HG03097 (cell line): ENCODE results near the gene LYSMD2.
A peak's percentile ranks its signal among the peaks of the same experiment; 100 is the strongest.
"Not testable (repeated sequence)": the region's sequence is repeated elsewhere in the genome, so short reads cannot be mapped to it uniquely, and the experiment has no call there.

Experiments
- ATAC-seq: cut with Tn5 transposase; IDR thresholded peaks from one replicate; pipeline ENCODE4 v1.9.1; 2021; ENCODE audit not compliant: unreplicated experiment, low FRiP score

The LYSMD2 gene

DNA sequence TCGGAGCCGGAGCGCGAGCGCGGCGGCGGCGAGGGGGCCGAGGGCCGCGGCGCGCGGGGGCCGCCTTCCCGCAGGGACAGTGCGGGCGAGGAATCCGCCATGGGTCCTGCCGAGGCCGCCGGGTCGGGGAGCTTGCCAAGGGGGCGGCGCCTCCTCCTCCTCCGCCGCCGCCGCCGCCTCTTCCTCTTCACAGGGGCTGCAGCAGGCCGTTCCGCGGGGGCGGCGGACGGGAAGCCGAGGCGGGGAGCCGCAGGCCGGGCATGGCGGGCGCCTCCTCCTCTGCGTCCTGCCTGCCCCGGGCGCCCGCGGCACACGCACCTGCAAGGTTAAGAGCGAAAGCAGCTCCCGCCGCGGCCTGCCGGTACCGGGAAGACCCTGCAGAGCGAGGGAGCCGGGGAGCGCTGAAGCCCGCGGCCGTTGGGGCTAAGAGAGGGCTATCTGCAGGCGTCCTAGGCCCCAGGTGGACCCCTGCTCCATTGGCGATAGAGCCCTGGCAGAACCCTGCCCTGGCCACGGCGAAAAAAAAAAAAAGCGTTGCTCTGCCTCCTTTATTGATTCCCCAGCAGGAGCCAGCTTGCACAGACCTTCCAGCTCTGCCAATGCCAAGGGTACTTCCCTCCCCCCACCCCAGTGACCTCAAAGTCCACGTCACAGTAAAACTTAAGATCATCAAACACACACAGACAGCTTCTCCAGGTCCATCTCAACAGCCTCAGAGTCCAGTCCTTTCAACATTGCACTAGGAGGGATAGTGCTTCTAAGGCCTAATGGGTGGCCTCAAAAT, at the start of gene LYSMD2:
LYSMD2 (minus strand) TSS at position 134 of the 784 bp plus-strand sequence; CDS start at position 101, 33 bp downstream.
- ATAC-seq = peak; percentile 32

DNA sequence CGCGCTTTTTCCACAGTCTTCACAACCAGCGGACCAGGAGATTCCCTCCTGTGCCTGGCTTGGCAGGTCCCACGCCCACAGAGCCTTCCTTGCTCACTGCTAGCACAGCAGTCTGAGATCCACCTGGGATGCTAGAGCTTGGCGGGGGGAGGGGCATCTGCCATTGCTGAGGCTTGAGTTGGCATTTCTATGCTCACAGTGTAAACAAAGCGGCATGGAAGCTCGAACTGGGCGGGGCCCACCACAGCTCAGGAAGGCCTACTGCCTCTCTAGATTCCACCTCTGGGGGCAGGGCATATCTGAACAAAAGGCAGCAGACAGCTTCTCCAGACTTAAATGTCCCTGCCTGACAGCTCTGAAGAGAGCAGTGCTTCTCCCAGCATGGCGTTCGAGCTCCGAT, 49.7 kb upstream of the LYSMD2 start:
- not testable (repeated sequence) for ATAC-seq

- ATAC-seq = no peak
Observed at GRCh38 chr15:51783967-51784366, 46.5 kb upstream of the LYSMD2 start.

DNA sequence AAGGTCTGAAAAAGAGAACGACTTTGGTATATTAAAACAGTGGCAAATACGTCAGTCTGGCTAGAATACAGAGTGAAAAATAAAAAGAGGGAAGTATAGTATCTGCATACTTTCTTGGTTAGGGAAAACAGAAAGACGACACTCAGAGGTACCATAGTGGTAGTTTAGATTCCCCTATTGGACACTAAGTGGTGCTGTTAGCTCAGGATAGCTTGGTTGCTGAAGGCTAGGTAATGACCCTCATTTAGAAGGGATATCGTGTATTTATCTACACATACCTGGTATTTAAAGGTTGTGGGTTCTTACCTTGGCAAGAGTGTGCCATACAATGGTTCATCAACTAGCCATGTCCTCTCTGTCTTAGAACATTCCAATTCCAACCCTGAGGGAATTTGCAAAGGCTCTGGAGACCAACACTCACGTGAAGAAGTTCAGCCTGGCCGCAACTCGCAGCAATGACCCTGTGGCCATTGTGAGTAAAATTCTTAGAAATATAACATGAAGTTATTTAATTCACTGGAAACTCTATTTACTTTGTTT, 45.0 kb upstream of the LYSMD2 start:
- no peak for ATAC-seq

DNA sequence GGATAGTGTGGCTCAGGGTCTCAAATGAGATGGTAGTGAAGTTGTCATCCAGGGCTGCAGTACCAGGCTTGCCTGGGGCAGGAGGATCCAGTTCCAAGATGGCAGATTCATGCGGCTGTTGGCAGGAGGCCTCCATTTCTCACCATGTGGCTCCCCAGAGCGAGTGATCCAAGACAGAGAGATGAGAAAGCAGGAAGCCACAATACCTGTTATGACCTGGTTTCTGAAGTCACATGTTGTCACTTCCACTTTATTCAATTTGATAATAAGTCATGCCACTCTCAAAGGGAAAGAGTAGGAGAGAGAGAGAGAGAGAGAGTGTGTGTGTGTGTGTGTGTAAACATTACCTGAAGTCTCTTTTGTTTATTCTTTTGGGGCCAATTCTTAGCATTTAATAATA, 44.1 kb upstream of the LYSMD2 start:
- ATAC-seq = no peak

DNA sequence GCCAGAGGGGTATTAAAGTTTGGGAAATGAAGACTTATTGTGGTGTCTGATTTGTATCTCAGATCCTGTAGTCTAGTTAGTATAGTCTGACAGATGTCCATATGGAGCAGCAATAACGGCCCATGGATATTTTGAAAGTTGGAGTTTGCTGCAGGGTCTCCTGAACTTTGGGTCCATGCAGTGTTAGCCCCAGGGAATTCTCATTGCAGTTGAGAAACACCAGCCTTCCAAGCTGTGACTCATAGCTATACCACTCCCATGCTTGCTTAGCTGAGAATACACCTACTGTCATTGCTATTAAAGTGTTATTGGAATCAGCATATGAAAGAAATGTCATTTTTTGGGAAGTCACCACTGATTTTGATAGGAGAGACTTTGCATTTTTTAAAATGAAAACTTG, 43.2 kb upstream of the LYSMD2 start:
- ATAC-seq = no peak

DNA sequence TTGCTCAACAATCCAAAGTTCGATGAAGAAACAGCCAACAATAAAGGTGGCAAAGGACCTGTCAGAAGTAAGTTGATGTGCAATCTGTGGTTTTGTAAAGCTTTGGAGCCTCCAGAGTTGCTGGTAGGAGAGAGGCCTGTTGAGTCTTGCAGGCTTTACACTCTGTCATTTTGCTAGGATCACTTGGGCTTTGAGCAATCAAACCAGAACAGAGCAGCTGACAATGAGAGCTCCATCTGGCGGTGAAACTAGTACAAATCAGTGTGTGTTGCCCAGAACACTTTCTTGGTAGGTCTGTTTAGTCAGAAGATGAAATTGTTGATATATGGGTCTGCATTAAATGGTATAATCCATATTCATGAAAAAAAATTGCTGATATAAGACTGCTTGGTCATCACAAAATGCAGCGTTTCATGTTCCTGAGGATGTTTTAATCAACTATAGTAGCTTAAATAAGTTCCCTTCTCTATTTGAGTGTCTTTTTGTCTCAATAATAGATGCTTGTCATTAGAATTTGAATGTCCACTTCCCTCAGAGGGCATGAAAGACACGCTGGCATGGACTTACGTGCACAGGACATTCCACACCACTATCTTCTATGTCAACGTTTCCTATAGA, 39.6 kb upstream of the LYSMD2 start:
- ATAC-seq = no peak

DNA sequence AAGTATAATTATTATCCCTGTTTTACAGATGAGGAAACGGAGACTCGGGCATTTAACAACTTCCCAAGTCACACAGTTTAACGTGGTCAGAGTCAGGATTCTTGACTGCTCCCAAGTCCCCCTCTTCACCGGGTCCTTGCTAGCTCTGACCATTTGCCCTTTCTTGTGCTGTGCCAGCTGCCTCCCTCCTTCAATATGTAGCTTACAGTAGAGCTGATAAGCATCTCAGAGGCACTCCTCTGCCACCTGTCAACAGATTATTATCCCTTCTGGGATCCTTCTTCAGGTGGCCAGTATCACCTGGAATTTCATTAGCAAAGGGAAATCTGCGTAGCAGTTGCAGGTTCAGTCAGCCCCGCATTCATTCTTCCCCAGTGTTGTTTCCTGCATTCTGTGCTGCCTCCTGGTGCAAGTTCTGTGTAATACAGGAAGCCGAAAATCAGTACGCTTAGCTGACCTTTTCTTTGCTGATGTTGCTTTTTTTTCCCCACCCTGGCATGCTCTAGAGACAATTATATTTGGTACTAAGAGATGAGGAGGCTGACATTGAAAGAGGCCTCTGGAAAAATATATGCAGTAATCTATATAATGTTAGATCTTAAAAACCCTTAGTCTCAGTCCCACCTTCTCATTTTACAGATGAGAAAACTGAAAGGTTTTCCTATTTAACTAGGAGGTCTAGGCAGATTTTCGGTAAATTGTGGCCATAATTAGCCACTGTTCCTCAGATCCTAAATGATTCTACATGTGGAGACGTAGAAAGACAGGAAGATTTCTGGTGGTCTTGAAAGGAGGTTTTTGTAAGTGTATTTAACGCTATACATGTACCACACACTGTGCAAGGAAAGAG, 38.7 kb upstream of the LYSMD2 start:
- ATAC-seq = no peak

DNA sequence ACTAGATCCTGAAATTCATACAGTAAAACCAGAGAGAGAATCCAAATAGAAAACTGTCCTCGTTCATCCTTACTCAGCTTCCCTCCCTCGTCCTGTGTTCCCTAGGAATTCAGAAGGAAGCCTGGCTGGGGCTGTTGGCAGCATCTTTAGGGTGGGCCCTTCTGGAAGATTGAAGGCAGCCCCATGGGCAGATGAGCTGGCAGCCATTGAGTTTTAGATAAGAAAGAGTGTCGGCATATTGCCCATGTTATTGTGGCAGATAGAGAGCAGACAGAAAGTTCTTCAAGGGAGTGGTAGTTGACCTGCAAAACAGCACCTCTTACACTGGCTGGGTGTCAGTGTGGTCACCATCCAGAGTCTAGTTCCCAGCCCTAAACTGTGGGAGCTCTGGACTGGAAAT, 37.5 kb upstream of the LYSMD2 start:
- no peak for ATAC-seq

DNA sequence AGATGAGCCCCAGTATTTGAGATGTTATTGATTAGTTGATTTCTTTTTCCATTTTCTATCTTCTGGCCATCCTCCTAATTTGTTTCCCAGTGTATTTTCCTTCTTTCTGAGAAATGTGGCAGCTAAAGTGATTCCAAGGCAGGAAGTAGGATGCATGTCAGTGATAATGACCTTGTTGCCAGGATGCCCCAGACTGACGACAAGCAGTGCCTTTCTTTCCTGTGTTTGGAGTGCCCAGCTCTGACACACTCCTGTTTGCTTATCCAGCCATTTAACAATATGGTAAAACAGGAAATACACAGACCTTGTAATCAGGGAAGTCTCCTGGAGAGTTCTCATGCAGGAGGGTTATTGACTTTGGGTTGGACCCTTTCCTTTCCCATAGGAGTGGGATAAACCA, 34.3 kb upstream of the LYSMD2 start:
- ATAC-seq = no peak

DNA sequence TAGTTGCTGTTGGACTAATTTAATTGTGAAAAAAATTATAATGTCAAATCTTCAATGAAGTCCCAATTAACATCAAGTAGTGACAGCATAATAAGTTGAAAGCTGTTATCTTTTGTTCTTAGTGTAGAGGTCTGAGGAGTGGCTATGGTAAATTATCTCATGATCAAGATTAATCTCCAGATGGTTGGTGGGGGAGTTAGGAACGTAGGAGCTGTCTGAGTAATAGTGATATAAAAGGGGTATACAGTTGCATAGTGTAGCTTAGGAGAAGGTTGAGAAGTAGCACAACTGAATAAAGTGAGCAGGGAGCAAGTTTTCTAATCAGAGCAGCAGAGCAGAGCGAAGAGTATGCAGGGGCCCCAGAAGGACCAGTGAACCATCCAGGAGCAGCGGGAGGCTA, 33.4 kb upstream of the LYSMD2 start:
- ATAC-seq = no peak

- no peak for ATAC-seq
Observed at GRCh38 chr15:51768018-51768417, 30.6 kb upstream of the LYSMD2 start.

DNA sequence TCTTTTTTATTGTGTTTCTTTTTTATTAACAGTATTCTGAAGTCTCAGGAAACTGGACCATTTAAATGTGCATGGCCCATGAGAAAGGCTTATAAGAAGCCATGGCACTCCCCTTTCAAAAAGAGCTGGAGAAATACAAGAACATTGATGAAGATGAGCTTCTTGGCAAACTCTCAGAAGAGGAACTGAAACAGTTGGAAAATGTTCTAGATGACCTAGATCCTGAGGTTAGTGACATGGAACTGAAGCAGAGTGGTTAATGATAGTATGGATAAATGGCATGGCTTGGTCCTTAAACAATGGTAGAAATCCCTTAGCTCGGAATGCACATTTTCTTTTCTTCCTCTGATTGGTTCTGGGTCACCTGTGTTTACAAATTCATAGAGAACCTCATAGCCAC, 28.9 kb upstream of the LYSMD2 start:
- ATAC-seq = no peak

- no peak for ATAC-seq
Observed at GRCh38 chr15:51765751-51766150, 28.3 kb upstream of the LYSMD2 start.

DNA sequence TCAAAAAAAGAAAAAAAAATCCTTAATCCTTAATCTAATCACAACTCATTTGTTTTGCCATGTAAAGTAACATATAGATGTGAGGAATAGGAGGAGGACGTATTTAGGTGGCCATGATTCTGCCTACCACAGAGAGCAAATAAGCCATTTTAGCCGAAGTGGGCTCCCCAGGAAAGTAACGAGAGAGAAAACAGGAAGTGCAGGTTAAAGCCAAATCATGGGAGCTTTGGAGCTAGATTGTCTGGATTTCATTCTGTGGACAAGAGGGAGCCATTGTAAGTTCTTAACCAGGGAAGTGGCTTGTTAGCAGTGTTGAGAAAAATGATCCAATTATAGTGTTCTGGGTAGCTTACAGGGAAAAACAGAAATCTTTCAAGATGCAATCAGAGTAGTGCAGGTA, 23.4 kb upstream of the LYSMD2 start:
- ATAC-seq = no peak

- ATAC-seq = no peak
Observed at GRCh38 chr15:51759557-51760070, 22.2 kb upstream of the LYSMD2 start.

- ATAC-seq = no peak
Observed at GRCh38 chr15:51758645-51759044, 21.2 kb upstream of the LYSMD2 start.

DNA sequence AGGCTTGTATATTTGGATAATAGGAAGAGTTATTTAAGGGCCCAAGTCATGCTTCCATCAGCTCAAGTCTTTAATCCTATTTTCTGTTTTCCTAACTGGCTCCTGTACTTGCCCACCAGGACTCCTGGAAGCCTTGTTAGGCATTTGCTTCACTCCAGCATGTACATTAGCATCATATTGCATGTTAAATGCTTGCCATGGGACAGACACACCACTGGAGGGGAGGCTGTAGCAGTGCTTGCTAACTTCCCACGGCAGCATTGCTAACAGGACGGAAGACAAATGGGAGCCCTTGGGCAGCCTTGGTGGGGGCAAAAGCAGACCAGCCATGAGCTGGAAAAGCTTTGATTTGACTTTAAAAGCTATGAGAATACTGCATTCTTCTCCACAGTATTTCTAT, 20.0 kb upstream of the LYSMD2 start:
- no peak for ATAC-seq

DNA sequence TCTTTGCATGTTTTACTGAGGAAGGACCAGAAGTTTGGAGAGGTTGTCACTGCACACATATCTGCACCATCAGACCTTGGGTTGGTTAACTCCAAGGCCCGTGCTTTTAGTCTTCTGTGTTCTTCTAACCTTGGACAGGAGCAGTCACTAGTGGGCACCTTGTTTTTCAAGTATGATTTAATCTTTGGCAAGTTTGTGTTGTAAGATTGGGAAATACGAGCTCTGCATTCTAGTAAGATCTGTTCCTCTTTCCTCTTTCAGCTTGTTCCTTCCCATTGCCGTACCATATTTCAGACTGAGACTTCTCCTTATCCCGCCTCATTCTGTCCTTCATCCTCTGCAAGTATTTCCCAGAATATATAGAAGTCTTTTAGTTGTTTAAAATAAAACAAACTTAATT, 19.0 kb upstream of the LYSMD2 start:
- ATAC-seq = no peak

DNA sequence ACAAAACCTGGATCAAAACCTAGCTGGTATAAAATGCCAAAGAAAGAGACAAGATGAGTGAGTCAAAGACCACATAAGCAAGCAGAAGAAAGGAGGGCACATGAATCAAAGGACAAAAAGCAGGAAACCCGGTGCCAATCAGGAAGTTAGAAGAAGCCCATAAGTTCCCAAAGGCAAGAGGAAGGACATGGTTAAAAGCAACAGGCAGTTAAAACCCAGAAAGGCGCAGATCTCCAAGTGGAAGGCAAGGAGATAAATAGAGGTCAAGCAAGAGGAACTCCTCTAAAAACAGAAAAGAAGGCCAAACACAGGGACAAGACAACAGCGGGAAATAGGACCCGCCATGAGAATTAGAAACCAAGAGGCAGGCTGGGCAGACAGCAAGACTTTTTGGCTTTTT, 18.3 kb upstream of the LYSMD2 start:
- ATAC-seq = no peak

GRCh38 chr15:51754267-51754666, 16.8 kb upstream of the LYSMD2 start:
- no peak for ATAC-seq
